Tibial nerve (tissue), 4 donors: ENCODE measurements around the gene JARID2. TPM values are rescaled to one million over a fixed set of nuclear protein-coding genes. Genes with fewer than 3 reads are reported as not detected.

Experiments used
- DNase-seq, 2 donors: peaks; one replicate each; pipeline ENCODE4 v3.0.0-alpha.2; 2019; ENCODE audit warnings: low spot score in 2 of 2
- H3K27ac ChIP-seq, 4 donors: fragments of 200-600 bp; sonication (generic) in 3 of 4; one replicate each; pipeline ENCODE4 v1.5.1; 2017 to 2019; ENCODE audit warnings: mild to moderate bottlenecking in 1 of 4
- H3K27me3 ChIP-seq, 2 donors: fragments of 200-600 bp; sonication (generic) in 1 of 2; one replicate each; pipeline versions ENCODE4 v1.5.1 to v1.6.0; 2017 to 2019
- H3K36me3 ChIP-seq, 3 donors: fragments of 200-600 bp; sonication (generic); one replicate each; pipeline ENCODE4 v1.5.1; 2018 to 2019
- H3K4me1 ChIP-seq, 4 donors: fragments of 200-600 bp; sonication (generic) in 3 of 4; one replicate each; pipeline ENCODE4 v1.5.1; 2017 to 2019
- H3K4me3 ChIP-seq, 4 donors: fragments of 200-600 bp; sonication (generic) in 3 of 4; one replicate each; pipeline ENCODE4 v1.5.1; 2017 to 2019; ENCODE audit warnings: mild to moderate bottlenecking in 1 of 4, moderate library complexity in 1 of 4
- H3K9me3 ChIP-seq, 4 donors: fragments of 200-600 bp; sonication (generic) in 3 of 4; one replicate each; pipeline ENCODE4 v1.5.1; 2017 to 2019
- EP300 ChIP-seq, 2 donors: sonication (generic); formaldehyde crosslinking; IDR thresholded peaks; one replicate each; pipeline ENCODE4 v1.6.1; 2017; ENCODE audit warnings: antibody characterized with exemption in 2 of 2, mild to moderate bottlenecking in 1 of 2
- POLR2A ChIP-seq, 2 donors: fragments of 450-650 bp; IDR thresholded peaks; one replicate each; pipeline ENCODE4 v1.6.1; 2017; ENCODE audit warnings: antibody characterized with exemption in 2 of 2, mild to moderate bottlenecking in 2 of 2, moderate library complexity in 2 of 2
- WGBS, 2 donors: methylation state at CpG; one replicate each; pipeline ENCODE4 v1.1.5; 2018; 5-methylcytosine and 5-hydroxymethylcytosine counted together
- total RNA-seq, 4 donors: library from RNA; depleted of rRNA; stranded (reverse); fragments of >200 nt; gene quantifications; one replicate each; pipeline ENCODE4 v1.1.0, GENCODE V29; 2016
- TF ChIP-seq, protein P1 (sequence below), 5 experiments: fragments of 200-600 bp in 3 of 5; fragments of 450-650 bp in 2 of 5; sonication (generic) in 3 of 5; IDR thresholded peaks; one replicate each; pipeline ENCODE4 v1.5.1; 2016 to 2019; ENCODE audit warnings: antibody characterized with exemption in 5 of 5, mild to moderate bottlenecking in 3 of 5, moderate library complexity in 2 of 5

Gene JARID2
- total RNA-seq, 4 donors from 2014 or later = 9.0 to 26.1 (median 9.8) TPM

DNA sequence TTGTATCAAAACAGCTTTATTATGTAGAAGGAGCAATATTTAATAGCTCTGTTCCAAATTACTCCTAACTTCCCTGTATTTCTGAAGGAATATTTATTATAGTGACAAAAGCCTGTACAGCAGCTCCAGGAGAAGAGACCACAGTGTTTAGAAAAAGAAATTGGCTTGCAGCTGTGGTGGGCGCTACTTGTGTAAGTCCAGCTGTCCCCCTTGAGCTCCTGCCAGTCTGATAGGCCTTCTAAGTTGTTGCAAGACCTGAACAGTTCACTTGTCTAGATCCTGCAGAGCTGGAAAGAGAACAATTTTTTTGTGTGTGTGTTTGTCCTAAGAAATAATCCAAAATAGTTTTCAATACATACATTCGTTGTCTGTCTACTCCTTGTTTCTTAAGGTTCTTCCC is 86.6 kb downstream of the JARID2 start:
- H3K9me3 ChIP-seq = no peaks in the 10 kb centered on the region
- H3K27ac ChIP-seq = no peak overlapping the region
- no peaks in the 10 kb centered on the region for H3K27me3 ChIP-seq
- no peak overlapping the region for H3K4me3 ChIP-seq
- no peaks in the 10 kb centered on the region for H3K36me3 ChIP-seq
- TF ChIP-seq, protein P1, sequence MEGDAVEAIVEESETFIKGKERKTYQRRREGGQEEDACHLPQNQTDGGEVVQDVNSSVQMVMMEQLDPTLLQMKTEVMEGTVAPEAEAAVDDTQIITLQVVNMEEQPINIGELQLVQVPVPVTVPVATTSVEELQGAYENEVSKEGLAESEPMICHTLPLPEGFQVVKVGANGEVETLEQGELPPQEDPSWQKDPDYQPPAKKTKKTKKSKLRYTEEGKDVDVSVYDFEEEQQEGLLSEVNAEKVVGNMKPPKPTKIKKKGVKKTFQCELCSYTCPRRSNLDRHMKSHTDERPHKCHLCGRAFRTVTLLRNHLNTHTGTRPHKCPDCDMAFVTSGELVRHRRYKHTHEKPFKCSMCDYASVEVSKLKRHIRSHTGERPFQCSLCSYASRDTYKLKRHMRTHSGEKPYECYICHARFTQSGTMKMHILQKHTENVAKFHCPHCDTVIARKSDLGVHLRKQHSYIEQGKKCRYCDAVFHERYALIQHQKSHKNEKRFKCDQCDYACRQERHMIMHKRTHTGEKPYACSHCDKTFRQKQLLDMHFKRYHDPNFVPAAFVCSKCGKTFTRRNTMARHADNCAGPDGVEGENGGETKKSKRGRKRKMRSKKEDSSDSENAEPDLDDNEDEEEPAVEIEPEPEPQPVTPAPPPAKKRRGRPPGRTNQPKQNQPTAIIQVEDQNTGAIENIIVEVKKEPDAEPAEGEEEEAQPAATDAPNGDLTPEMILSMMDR (IDR thresholded peaks at IDR 0.05) = no peak
- TF ChIP-seq EP300 (IDR thresholded peaks at IDR 0.05) (no peak), POLR2A (IDR thresholded peaks at IDR 0.05) (no peak)
- DNase-seq = no peak
- peaks cover 0 to 58% (median 27%) of the 10 kb centered on the region in 4 donors for H3K4me1 ChIP-seq
- WGBS, 2 donors = 63 to 75% methylated on average over 2 of the region's 2 CpGs

DNA sequence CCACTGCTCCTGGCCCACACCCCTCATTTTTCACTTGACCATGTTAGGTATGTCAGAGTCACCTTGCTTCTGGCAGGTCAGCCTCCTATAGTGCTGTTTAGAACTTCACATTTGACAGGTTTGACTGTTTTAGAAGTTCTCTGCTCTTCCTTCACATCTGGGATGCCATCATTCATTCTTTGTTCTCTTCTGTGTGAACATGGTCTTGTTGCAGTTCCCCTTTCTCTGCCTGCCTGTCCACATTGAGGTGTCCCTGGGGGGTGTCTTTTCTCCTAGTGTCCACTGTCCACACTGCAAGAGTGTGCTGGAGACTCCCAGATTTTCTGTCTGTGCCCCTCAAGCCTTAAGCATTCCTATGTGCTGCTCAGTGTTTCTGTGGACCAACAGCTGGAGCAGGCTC is 89.5 kb downstream of the JARID2 start:
- TF ChIP-seq, protein P1 (IDR thresholded peaks at IDR 0.05) = no peak
- no peak for TF ChIP-seq EP300 (IDR thresholded peaks at IDR 0.05)
- no peak for TF ChIP-seq POLR2A (IDR thresholded peaks at IDR 0.05)
- H3K9me3 ChIP-seq = no peaks in the 10 kb centered on the region
- H3K4me3 ChIP-seq = no peak overlapping the region
- DNase-seq = no peak
- H3K36me3 ChIP-seq = no peaks in the 10 kb centered on the region
- H3K4me1 ChIP-seq = peaks cover 0 to 30% (median 10%) of the 10 kb centered on the region in 4 donors
- no peak overlapping the region for H3K27ac ChIP-seq
- H3K27me3 ChIP-seq = no peaks in the 10 kb centered on the region

DNA sequence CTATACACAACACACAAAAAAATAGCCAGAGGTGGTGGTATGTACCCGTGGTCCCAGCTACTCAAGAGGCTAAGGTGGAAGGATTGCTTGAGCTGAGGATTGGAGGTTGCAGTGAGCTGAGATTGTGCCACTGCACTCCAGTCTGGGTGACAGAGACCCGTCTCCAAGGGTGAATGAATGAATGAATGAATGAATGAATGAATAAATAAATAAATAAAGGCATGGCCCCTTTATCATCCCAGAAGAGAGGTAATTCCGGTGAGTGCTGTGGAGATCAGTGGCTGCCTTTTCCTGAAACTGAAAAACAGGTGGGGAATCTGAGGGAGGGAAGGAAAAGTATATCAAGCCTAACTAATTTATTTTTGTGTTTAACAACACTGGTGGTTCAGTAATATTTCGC is 90.0 kb downstream of the JARID2 start:
- H3K9me3 ChIP-seq = no peaks in the 10 kb centered on the region
- 88 to 95% methylated on average over 4 of the region's 4 CpGs for WGBS, 2 donors
- H3K27ac ChIP-seq = no peak overlapping the region

DNA sequence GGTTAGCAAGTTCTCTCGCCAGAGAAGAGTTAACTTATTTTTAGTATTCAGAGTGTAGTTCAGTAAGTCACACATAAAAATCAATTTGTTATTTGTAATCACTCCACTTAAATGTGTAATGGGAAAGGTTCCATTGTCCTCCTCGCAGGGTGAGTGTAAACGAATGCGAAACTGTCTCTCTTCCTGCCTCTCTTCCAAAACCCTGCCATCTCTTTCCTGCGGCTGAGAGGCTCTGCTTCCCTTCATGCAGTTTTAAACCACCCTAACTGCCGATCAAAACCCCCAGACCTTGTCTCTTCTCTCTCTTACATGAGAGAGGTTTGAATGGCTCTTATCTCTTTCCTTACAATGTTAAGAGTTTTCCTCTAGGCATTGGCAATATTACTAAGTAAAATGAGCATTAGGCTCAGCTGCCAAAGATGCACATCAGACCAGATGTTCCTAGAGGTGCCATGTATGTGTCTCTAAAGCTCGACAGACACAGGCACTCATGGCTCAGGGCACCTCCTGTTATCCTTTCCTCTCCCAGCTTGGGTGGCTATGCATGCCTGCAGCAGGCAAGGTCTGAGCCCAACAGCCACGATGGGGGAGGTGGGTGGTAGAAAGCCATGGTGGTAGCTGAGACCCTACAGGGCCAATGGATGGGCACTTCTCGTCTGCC is 91.2 kb downstream of the JARID2 start:
- no peak for DNase-seq
- Histone ChIP-seq H3K27ac (no peak overlapping the region), H3K4me3 (no peak overlapping the region), H3K36me3 (no peaks in the 10 kb centered on the region), H3K4me1 (peaks cover 0 to 30% (median 11%) of the 10 kb centered on the region in 4 donors), H3K27me3 (no peaks in the 10 kb centered on the region), H3K9me3 (no peaks in the 10 kb centered on the region)
- 71 to 77% methylated on average over 9 of the region's 9 CpGs for WGBS, 2 donors
- no peak for TF ChIP-seq EP300 (IDR thresholded peaks at IDR 0.05)
- TF ChIP-seq, protein P1 (IDR thresholded peaks at IDR 0.05) = no peak
- TF ChIP-seq POLR2A (IDR thresholded peaks at IDR 0.05) = no peak

More for the DNA sequence above, 90.0 kb downstream of the JARID2 start:
- Histone ChIP-seq H3K27me3 (no peaks in the 10 kb centered on the region), H3K4me1 (peaks cover 0 to 30% (median 8%) of the 10 kb centered on the region in 4 donors), H3K36me3 (no peaks in the 10 kb centered on the region), H3K4me3 (no peak overlapping the region)
- TF ChIP-seq POLR2A (IDR thresholded peaks at IDR 0.05) = no peak
- TF ChIP-seq, protein P1 (IDR thresholded peaks at IDR 0.05) = no peak
- TF ChIP-seq EP300 (IDR thresholded peaks at IDR 0.05) = no peak
- no peak for DNase-seq

DNA sequence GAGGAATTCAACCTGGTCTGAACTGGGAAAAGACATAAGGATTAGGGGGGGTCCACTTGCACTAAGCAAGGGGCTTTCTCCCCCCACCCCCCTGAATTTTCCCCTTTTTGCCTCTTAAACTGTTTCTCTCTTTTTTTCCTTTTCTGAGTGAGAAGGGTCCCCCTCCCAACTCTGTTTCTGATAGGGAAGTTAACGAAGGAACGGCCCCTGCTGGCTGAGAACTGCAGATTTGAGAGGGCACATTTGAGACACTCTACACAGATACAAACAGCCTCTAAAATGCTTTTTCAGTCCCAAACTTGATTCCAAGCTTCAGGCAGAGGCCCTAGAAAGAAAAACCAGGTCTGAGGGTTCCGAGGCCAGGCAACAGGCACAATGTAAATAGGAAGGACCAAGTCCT is 91.7 kb downstream of the JARID2 start:
- no peaks in the 10 kb centered on the region for H3K36me3 ChIP-seq
- no peaks in the 10 kb centered on the region for H3K9me3 ChIP-seq
- H3K27ac ChIP-seq = no peak overlapping the region
- H3K27me3 ChIP-seq = no peaks in the 10 kb centered on the region
- WGBS, 2 donors = 76 to 80% methylated on average over 3 of the region's 3 CpGs
- no peak overlapping the region for H3K4me3 ChIP-seq
- no peak for DNase-seq
- TF ChIP-seq, protein P1 (IDR thresholded peaks at IDR 0.05) = no peak
- TF ChIP-seq POLR2A (IDR thresholded peaks at IDR 0.05) (no peak), EP300 (IDR thresholded peaks at IDR 0.05) (no peak)
- peaks cover 0 to 26% (median 11%) of the 10 kb centered on the region in 4 donors for H3K4me1 ChIP-seq
